Spleen (tissue), 11 donors: Measurements from ENCODE around the gene GRIN2B. TPM values are rescaled to one million over a fixed set of nuclear protein-coding genes. Genes with fewer than 3 reads are reported as not detected.

ENCODE experiments used
- DNase-seq: peaks from one replicate; pipeline ENCODE4 v3.0.0-alpha.2; 2020
- H3K27ac ChIP-seq, 8 donors: fragments of 200-600 bp; sonication (generic) in 7 of 8; 1 replicate in 4 of 8; 2 replicates in 4 of 8; pipeline versions ENCODE4 v1.5.0 to v1.8.0; 2016 to 2021; ENCODE audit warnings: inconsistent platforms in 4 of 8, mild to moderate bottlenecking in 4 of 8, moderate library complexity in 1 of 8
- H3K27me3 ChIP-seq, 7 donors: fragments of 200-600 bp; sonication (generic) in 6 of 7; replicated peaks in 1 of 7; 1 replicate in 4 of 7; 2 replicates in 3 of 7; pipeline versions ENCODE4 v1.5.0 to v1.8.0; 2016 to 2021; ENCODE audit warnings: inconsistent platforms in 3 of 7, mild to moderate bottlenecking in 1 of 7
- H3K36me3 ChIP-seq, 6 donors: fragments of 200-600 bp; sonication (generic) in 5 of 6; 1 replicate in 4 of 6; 2 replicates in 2 of 6; pipeline versions ENCODE4 v1.5.0 to v1.8.0; 2016 to 2021; ENCODE audit warnings: inconsistent platforms in 2 of 6
- H3K4me1 ChIP-seq, 6 donors: fragments of 200-600 bp; sonication (generic) in 5 of 6; 1 replicate in 3 of 6; 2 replicates in 3 of 6; pipeline versions ENCODE4 v1.5.0 to v1.8.0; 2016 to 2021; ENCODE audit warnings: inconsistent platforms in 3 of 6
- H3K4me3 ChIP-seq, 8 donors: fragments of 200-600 bp; sonication (generic) in 7 of 8; 1 replicate in 4 of 8; 2 replicates in 4 of 8; pipeline versions ENCODE4 v1.5.0 to v1.8.0; 2016 to 2021; ENCODE audit warnings: inconsistent platforms in 4 of 8, mild to moderate bottlenecking in 4 of 8, moderate library complexity in 2 of 8
- H3K9me3 ChIP-seq, 8 donors: fragments of 200-600 bp; sonication (generic) in 7 of 8; 1 replicate in 4 of 8; 2 replicates in 4 of 8; pipeline versions ENCODE4 v1.5.0 to v1.8.0; 2016 to 2021; ENCODE audit warnings: inconsistent platforms in 4 of 8
- POLR2A ChIP-seq, 3 donors: fragments of 450-650 bp; IDR thresholded peaks; one replicate each; pipeline ENCODE4 v1.5.1; 2017; ENCODE audit warnings: antibody characterized with exemption in 3 of 3, mild to moderate bottlenecking in 1 of 3
- POLR2AphosphoS5 ChIP-seq, 3 donors: sonication (generic); formaldehyde crosslinking; IDR thresholded peaks; one replicate each; pipeline ENCODE4 v1.5.1; 2017; ENCODE audit warnings: antibody characterized with exemption in 3 of 3
- WGBS, 5 donors: extraction: QIAGEN DNeasy Blood & Tissue Kit in 3 of 5; methylation state at CpG; one replicate each; pipeline versions ENCODE4 v1.1.5 to v1.1.7; 2013 to 2018; 5-methylcytosine and 5-hydroxymethylcytosine counted together
- intact Hi-C: fragments of 100-400 bp; cut with DNase I; formaldehyde crosslinking; loops from one replicate; pipeline ENCODE4 v1.15.0; 2023; ENCODE audit warnings: low total_unique reads
- polyA plus RNA-seq, 3 donors: library from polyadenylated mRNA; stranded (reverse); fragments of 200-250 nt; gene quantifications; one replicate each; pipeline ENCODE4 v1.2.1, GENCODE V29; 2013
- total RNA-seq, 7 donors: library from RNA; depleted of rRNA in 3 of 7; stranded (reverse); fragments of >200 nt in 3 of 7; fragmentation: NEBNext Ultra II Directional in 4 of 7; extraction: Animal tissue kit (Norgen Biotek cat#: 25700) in 4 of 7; gene quantifications; one replicate each; pipeline versions ENCODE4 v1.1.0 to v1.2.1, GENCODE V29; 2016 to 2021
- TF ChIP-seq, protein P1 (sequence below), 11 experiments: fragments of 200-600 bp in 7 of 11; fragments of 450-650 bp in 4 of 11; sonication (generic) in 4 of 11; IDR thresholded peaks in 8 of 11; conservative IDR thresholded peaks in 3 of 11; 1 replicate in 7 of 11; 2 replicates in 4 of 11; pipeline versions ENCODE4 v1.4.0 to v1.8.0; 2016 to 2021; ENCODE audit warnings: antibody characterized with exemption in 11 of 11, inconsistent platforms in 4 of 11, mild to moderate bottlenecking in 1 of 11
- donor health status: healthy with polysubstance abuse.
- donor health status: DM: no; HTN: no; CAD: no; lungs with moderate emphysema.
- donor health status: DM: no; HTN: no; CAD: no.
- donor health status: Bipolar disorder and iron deficiency.
- donor health status: healthy.
- donor health status: DM: no; HTN: no; CAD: no.
- donor health status: DM: yes; HTN: yes; CAD: no.

The GRIN2B gene
- total and polyA plus RNA-seq, 10 donors: under 0.01 to 1.1 (median 0.06) TPM; not detected in 1

DNA sequence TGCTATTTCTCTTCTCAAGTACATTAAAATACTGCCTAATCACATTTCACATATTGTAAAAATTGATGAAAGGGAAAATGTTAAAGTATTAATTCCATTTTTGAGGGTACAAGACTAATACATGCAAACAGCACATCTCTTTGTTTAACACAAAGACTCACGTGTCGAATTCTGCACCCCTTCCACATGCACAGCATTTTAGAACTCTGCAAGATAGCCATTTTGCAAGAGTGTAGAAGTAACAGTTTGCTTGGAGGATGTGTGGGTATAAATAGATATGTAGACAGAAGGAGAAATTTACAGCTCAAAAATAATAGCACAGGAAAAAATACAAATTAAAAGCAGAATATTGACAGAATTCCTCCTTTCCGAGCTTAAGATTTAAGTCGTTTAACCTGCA is 2.5 kb downstream of the GRIN2B start:
- 70 to 79% (median 78%) methylated on average over 4 of the region's 4 CpGs for WGBS, 5 donors
- H3K4me1 ChIP-seq: peaks cover 5 to 24% (median 18%) of the 10 kb centered on the region in 6 donors
- TF ChIP-seq POLR2A (IDR thresholded peaks at IDR 0.05) (no peak), POLR2AphosphoS5 (IDR thresholded peaks at IDR 0.05) (no peak)
- TF ChIP-seq, protein P1, sequence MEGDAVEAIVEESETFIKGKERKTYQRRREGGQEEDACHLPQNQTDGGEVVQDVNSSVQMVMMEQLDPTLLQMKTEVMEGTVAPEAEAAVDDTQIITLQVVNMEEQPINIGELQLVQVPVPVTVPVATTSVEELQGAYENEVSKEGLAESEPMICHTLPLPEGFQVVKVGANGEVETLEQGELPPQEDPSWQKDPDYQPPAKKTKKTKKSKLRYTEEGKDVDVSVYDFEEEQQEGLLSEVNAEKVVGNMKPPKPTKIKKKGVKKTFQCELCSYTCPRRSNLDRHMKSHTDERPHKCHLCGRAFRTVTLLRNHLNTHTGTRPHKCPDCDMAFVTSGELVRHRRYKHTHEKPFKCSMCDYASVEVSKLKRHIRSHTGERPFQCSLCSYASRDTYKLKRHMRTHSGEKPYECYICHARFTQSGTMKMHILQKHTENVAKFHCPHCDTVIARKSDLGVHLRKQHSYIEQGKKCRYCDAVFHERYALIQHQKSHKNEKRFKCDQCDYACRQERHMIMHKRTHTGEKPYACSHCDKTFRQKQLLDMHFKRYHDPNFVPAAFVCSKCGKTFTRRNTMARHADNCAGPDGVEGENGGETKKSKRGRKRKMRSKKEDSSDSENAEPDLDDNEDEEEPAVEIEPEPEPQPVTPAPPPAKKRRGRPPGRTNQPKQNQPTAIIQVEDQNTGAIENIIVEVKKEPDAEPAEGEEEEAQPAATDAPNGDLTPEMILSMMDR (IDR thresholded peaks at IDR 0.05 in 8 of 11, conservative IDR thresholded peaks at IDR 0.05 in 3 of 11): no peak
- no peak overlapping the region for H3K27ac ChIP-seq
- intact Hi-C loops: no loop called here
- H3K27me3 ChIP-seq: peaks cover 7 to 81% (median 56%) of the 10 kb centered on the region in 7 donors
- no peaks in the 10 kb centered on the region for H3K36me3 ChIP-seq
- no peak for DNase-seq
- no peak overlapping the region for H3K4me3 ChIP-seq
- no peaks in the 10 kb centered on the region for H3K9me3 ChIP-seq

DNA sequence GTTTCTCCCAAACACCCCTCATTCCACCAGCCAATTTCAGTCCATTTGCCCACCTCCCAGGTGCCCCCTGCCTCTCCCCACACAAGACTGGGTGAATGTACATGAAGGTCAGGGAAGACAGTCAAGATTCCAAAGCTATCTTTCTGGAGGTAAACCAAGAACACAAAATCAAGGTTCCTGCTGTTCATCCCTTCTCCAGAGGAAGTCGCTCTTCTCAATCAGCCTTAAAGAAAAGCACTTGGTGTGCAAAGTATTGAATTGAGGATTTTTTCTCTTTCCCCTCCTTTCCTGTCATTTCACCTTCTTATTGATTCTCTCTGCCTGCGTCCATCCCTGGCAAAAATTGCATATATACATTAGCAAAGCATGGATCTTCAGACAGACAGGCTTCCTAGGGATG is 4.5 kb downstream of the GRIN2B start:
- H3K27ac ChIP-seq: no peak overlapping the region

DNA sequence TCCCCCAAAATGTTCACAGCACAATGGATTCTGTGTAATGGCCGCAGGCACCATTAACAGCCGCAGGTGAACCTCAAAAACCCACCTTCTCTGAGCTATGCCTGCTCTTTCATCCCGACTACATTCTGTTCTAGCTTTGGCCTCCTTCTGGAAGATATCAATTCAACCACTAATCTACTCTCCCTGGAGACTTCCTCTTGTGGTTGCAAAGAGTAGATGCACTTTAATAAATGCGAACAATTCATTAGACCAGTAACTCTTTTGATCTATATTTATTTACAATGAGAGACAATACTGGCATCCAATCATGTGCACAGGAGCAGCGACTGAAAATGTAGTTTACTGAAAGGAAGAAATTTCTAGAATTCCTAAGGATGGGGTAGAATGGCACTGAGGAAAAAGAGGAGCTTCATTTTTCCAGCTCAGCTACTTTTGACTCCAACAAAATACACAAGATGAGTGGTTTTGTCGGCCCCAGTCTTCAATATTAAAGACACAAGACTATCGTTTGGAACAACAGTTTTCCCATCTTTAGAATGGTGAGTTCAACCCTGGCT is 5.3 kb downstream of the GRIN2B start:
- Histone ChIP-seq H3K4me3 (no peak overlapping the region), H3K36me3 (no peaks in the 10 kb centered on the region), H3K4me1 (peaks cover 5 to 12% (median 10%) of the 10 kb centered on the region in 6 donors), H3K27me3 (peaks cover 3 to 57% (median 28%) of the 10 kb centered on the region in 7 donors), H3K9me3 (no peaks in the 10 kb centered on the region), H3K27ac (no peak overlapping the region)
- DNase-seq: no peak
- 66 to 81% (median 74%) methylated on average over 7 of the region's 7 CpGs for WGBS, 5 donors
- TF ChIP-seq POLR2A (IDR thresholded peaks at IDR 0.05) (no peak), POLR2AphosphoS5 (IDR thresholded peaks at IDR 0.05) (no peak)
- TF ChIP-seq, protein P1 (IDR thresholded peaks at IDR 0.05 in 8 of 11, conservative IDR thresholded peaks at IDR 0.05 in 3 of 11): no peak
- intact Hi-C loops: no loop called here

More for the DNA sequence above, 4.5 kb downstream of the GRIN2B start:
- no peak overlapping the region for H3K4me3 ChIP-seq
- H3K36me3 ChIP-seq: no peaks in the 10 kb centered on the region
- no peaks in the 10 kb centered on the region for H3K9me3 ChIP-seq
- peaks cover 3 to 65% (median 36%) of the 10 kb centered on the region in 7 donors for H3K27me3 ChIP-seq
- TF ChIP-seq POLR2AphosphoS5 (IDR thresholded peaks at IDR 0.05) (no peak), POLR2A (IDR thresholded peaks at IDR 0.05) (no peak)
- TF ChIP-seq, protein P1 (IDR thresholded peaks at IDR 0.05 in 8 of 11, conservative IDR thresholded peaks at IDR 0.05 in 3 of 11): no peak
- WGBS, 5 donors: 67 to 81% (median 79%) methylated on average over 2 of the region's 2 CpGs
- H3K4me1 ChIP-seq: peaks cover 5 to 19% (median 16%) of the 10 kb centered on the region in 6 donors
- no peak for DNase-seq
- intact Hi-C loops: no loop called here

DNA sequence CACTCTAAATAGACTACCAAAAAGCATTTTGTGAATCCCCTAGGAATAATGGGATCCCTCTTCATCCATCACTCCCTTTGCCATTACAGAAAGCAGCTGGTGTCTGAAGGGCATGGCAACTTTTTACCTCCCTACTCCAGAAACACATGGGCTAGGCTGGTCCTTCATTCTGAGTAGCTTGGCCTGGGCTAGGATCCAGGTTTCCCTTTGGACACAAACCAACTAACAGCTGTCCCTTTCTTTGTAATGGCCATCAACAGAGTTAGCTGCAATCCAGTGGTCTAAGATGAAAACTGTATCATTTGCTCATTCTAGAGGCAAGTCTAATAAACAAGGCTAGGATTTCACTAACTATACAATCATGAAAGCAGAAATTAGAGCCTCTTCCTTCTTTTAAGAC is 7.4 kb downstream of the GRIN2B start:
- no peak for DNase-seq
- Histone ChIP-seq H3K4me1 (no peaks in the 10 kb centered on the region), H3K27ac (no peak overlapping the region), H3K27me3 (peaks cover 0 to 36% (median 8%) of the 10 kb centered on the region in 7 donors), H3K36me3 (no peaks in the 10 kb centered on the region), H3K9me3 (no peaks in the 10 kb centered on the region), H3K4me3 (no peak overlapping the region)
- intact Hi-C loops: no loop called here
- TF ChIP-seq POLR2A (IDR thresholded peaks at IDR 0.05) (no peak), POLR2AphosphoS5 (IDR thresholded peaks at IDR 0.05) (no peak)
- TF ChIP-seq, protein P1 (IDR thresholded peaks at IDR 0.05 in 8 of 11, conservative IDR thresholded peaks at IDR 0.05 in 3 of 11): no peak
